Cardiac fibroblast (primary cell): ENCODE measurements around the gene DNM1.
"Not testable (repeated sequence)": the region's sequence is repeated elsewhere in the genome, so short reads cannot be mapped to it uniquely, and the experiment has no call there.

Experiments
- DNase-seq, 2 donors: peaks; one replicate each; pipeline versions ENCODE4 v3.0.0 to v3.0.0-alpha.2; 2010; ENCODE audit warnings: low read depth in 2 of 2
- H3K4me3 ChIP-seq, 2 donors: replicated peaks in 1 of 2; 1 replicate in 1 of 2; 2 replicates in 1 of 2; pipeline ENCODE4 v1.5.1; 2011; ENCODE audit warnings: low read depth in 2 of 2, low read length in 2 of 2, mild to moderate bottlenecking in 2 of 2, moderate library complexity in 1 of 2
- TF ChIP-seq, protein P1 (sequence below): IDR thresholded peaks from one replicate; pipeline ENCODE4 v1.5.1; 2011; ENCODE audit warnings: low read depth, mild to moderate bottlenecking, low read length, inconsistent platforms

DNM1 gene

DNA sequence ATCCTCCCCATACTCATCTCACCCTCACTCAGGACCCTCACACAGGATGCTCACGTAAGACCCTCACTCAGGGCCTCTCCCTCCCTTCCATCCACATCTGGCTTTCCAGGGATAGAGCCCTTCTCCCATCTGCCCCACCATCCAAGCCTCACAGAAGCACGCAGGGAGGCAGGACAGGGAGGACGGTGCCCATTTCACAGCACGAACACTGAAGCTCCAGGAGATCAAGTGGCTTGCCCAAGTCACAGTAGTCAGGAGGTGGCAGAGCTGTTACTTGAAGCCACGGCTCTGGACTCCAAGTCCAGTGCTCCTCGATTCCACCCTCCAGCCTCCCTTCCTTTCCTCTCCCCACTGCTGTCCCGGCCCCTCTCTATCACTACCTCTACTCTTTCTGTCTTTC is 21.7 kb downstream of the DNM1 start:
- TF ChIP-seq, protein P1, sequence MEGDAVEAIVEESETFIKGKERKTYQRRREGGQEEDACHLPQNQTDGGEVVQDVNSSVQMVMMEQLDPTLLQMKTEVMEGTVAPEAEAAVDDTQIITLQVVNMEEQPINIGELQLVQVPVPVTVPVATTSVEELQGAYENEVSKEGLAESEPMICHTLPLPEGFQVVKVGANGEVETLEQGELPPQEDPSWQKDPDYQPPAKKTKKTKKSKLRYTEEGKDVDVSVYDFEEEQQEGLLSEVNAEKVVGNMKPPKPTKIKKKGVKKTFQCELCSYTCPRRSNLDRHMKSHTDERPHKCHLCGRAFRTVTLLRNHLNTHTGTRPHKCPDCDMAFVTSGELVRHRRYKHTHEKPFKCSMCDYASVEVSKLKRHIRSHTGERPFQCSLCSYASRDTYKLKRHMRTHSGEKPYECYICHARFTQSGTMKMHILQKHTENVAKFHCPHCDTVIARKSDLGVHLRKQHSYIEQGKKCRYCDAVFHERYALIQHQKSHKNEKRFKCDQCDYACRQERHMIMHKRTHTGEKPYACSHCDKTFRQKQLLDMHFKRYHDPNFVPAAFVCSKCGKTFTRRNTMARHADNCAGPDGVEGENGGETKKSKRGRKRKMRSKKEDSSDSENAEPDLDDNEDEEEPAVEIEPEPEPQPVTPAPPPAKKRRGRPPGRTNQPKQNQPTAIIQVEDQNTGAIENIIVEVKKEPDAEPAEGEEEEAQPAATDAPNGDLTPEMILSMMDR: no peak
- H3K4me3 ChIP-seq: no peak overlapping the region
- no peak for DNase-seq

DNA sequence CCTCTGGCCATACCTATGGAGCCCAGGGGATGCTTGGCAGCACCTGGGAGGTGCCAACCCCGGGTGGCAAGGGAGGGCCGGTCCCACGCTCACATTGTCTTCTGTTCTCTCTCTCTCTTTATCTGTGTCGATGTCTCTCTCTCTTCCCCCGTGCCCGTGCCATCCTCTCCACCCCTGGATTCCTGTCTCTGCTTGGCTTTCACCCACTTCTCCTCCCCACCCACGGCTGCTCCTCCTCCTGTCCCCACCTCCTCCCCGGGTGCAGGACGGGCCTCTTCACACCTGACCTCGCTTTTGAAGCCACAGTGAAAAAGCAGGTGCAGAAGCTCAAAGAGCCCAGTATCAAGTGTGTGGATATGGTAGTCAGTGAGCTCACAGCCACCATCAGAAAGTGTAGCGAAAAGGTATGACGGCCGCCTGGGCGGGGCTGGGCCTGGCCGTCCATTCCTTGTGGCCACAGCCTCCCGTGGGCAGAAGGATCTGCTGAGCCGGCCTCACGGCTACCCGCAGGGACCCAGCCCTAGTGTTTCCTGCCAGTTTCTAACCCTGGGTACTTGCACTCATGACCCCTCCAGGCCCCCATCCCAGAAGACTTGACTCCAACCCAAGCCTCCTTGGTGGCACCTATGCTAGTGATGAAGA is 22.7 kb downstream of the DNM1 start:
- no peak for DNase-seq
- TF ChIP-seq, protein P1: no peak
- H3K4me3 ChIP-seq: no peak overlapping the region

DNA sequence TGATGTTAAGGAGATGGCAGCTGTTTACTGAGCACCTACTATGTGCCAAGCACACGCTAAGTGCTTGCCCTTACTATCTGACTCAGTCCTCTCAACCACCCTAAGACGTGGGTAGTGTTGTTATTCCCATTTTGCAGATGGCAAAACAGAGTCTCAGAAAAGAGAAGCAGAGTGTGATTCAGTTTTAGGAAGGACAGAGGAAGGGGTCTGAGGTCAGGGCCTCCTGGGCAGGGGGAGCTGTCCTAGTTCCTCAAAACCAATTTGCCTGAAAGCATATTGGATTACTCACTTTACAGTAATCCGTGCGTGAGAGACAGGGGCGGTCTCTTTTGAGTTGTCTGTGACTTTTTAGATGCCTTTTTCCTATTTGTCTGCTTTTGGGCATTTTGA is 23.2 kb downstream of the DNM1 start:
- DNase-seq: no peak
- no peak overlapping the region for H3K4me3 ChIP-seq
- TF ChIP-seq, protein P1: no peak

DNA sequence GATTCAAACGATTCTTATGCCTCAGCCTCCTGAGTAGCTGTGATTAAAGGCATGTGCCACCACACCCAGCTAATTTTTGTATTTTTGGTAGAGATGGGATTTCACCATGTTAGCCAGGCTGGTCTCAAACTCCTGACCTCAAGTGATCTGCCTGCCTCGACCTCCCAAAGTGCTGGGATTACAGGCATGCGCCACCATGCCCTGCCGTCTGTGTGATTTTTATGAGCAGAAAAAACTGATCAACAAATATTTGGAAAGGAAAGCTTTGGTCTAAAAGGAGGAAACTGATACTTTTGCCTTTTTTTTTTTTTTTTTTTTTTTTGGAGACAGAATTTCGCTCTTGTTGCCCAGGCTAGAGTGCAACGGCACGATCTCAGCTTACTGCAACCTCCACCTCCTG is 27.7 kb downstream of the DNM1 start:
- H3K4me3 ChIP-seq, DNase-seq: not testable (repeated sequence)

DNA sequence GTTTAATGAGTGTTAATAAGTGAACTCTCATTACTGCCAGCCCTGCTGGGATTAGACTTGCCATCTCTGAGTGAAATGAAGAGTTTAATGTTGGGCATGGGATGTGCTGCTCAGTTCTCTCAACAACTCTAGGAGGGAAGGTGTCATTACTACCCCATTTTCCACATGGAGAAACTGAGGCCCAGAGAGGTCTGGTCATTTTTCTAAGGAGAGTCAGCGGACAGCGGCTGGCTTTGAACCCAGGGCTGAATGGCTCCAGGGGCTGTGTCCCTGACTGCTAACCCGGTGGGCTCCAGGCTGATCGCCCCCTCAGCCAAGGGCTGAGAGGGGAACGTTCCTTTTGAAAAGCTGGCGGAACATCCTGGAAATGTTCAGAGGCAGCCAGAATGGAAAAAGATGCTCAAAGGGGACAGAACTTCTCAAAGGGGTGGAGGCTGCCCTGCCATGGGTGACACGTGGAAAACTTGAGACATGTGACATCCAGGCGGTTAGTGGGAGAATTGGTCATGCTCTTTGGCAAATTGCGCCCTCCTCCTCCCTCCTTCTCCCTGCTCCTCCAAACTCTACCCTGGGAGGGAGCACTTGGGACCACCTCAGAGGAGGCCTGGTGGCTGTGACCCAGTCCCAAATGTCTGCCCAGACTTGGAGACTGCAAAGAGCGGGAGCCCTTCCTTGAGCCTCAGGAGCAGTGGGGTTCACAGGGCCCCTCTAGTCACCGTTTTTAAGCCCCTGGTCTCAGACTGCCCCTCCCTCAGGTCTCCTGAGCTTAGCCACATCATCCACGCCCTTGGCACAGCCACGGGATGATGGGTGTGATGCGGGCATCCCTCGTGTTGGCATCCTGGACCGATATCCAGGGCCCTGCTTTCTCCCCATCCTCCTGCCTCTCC is 28.7 kb downstream of the DNM1 start:
- H3K4me3 ChIP-seq: no peak overlapping the region
- DNase-seq: no peak
- TF ChIP-seq, protein P1: no peak

DNA sequence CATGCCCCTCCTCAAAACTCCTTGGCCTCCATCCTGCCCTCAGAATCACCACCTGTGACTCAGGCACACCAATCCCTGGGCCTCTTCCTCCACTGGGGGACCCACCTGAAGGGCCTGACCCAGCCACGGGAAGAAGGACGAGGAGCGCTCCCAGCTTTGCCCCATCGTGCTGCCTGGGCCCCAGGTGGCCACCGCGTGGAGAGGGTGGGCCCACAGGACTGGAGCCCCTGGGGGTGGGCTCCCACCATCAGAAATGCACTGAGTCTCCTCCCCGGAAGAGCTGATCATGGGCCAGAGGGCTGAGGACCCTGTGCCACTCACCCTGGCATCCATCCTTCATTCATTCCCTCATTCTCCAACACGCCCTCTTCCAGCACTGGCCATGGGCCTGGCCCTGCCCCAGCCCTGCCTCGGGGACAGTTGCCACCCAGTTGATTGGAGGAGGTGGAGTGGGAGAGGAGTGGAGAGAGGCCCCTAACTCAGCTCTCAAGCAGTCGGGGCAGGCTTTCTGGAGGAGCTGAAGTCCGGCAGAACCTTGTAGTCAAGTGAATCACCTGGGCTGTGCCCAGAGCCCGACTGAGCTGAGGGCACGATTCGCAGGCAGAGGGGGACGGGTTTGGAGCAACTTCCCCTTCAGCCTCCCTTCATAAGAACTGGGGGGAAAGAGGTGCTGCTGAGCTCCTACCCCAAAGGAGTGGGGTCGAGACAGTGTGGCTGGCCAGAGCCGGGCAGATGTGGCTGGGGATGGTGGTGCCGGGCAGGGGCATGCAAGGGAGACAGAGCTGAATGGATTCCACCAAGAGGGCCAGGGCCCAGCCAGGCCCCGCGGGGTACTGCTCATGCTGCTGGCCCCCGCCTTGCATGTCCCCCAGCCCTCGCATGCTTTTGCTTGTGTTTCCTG is 29.6 kb downstream of the DNM1 start:
- no peak overlapping the region for H3K4me3 ChIP-seq
- DNase-seq: no peak
- TF ChIP-seq, protein P1: no peak

DNA sequence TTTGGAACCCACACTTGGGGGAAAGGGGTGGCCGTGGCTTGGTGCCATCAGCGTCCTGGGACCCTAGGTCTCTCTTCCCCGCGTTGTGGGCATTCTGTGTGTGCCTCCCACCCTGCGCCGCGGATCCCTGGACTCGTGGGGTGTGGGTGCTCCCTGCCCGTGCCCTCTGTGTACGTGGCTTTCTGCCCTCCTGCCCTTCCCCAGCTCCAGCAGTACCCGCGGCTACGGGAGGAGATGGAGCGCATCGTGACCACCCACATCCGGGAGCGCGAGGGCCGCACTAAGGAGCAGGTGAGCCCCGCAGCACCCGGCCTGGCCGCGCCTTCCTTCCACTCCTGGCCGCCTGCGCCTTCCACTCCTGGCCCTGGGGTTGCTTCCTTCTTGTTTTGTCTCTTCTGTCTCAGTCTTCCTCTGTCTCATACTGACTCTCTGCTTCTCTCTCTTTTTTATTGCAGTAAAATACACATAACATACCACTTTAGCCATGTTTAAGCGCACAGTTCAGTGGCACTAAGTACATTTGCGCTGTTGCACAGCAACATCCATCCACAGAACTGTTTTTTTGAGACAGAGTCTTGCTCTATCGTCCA is 30.7 kb downstream of the DNM1 start:
- TF ChIP-seq, protein P1: no peak
- no peak for DNase-seq
- H3K4me3 ChIP-seq: no peak overlapping the region
